Activated B cell treated with CpG ODN at 0.5 μM for 24 hours (primary cell): Measurements from ENCODE around the gene LDB1. TPM values are rescaled to one million over a fixed set of nuclear protein-coding genes. Genes with fewer than 3 reads are reported as not detected.

Source experiments
- ATAC-seq: fragments of 200-7000 bp; cut with Tn5 transposase; one replicate; pipeline ENCODE4 v1.10.0; 2021; ENCODE audit warnings: low read depth, mild to moderate bottlenecking, moderate library complexity
- CTCF ChIA-PET: fragments of 350-600 bp; sonication (Branson Sonifier 250); formaldehyde crosslinking; loops from one replicate; lab custom pipeline; 2021; ENCODE audit warnings: antibody characterized with exemption; lab: Charles Lee
- POLR2A ChIA-PET: fragments of 350-600 bp; sonication (Branson Sonifier 250); formaldehyde crosslinking; loops from one replicate; lab custom pipeline; 2021; ENCODE audit warnings: antibody characterized with exemption; lab: Charles Lee
- DNase-seq: peaks from one replicate; pipeline ENCODE4 v3.0.0; 2022
- H3K27ac Mint-ChIP-seq: one replicate; pipeline ENCODE4 v1.8.0; 2020; ENCODE audit warnings: mixed read lengths
- H3K27me3 Mint-ChIP-seq: one replicate; pipeline ENCODE4 v1.8.0; 2021; ENCODE audit warnings: mixed read lengths
- H3K36me3 Mint-ChIP-seq: one replicate; pipeline ENCODE4 v1.8.0; 2021; ENCODE audit warnings: low read depth, mixed read lengths
- H3K4me1 Mint-ChIP-seq: one replicate; pipeline ENCODE4 v1.8.0; 2021; ENCODE audit warnings: mixed read lengths
- H3K4me3 Mint-ChIP-seq: one replicate; pipeline ENCODE4 v1.8.0; 2020; ENCODE audit warnings: mild to moderate bottlenecking, mixed read lengths
- H3K9me3 Mint-ChIP-seq: one replicate; pipeline ENCODE4 v1.8.0; 2020; ENCODE audit warnings: mixed read lengths
- CTCF ChIP-seq: fragments of 200-600 bp; IDR thresholded peaks from one replicate; pipeline ENCODE4 v1.8.0; 2022; ENCODE audit warnings: antibody characterized with exemption, mild to moderate bottlenecking
- intact Hi-C: fragments of 100-400 bp; cut with micrococcal nuclease; formaldehyde crosslinking; loops from one replicate; pipeline ENCODE4 v1.15.1; 2024
- total RNA-seq: library from RNA; stranded (reverse); gene quantifications from 2 replicates; pipeline ENCODE4 v1.2.3, GENCODE V29; 2022

Gene LDB1
- total RNA-seq, 1 donor from 2014 or later, result 61.9 TPM

- Mint-ChIP-seq H3K27me3 (no peaks in the 10 kb centered on the region), H3K4me3 (peak overlapping the region; percentile 85), H3K36me3 (peaks cover 2% of the 10 kb centered on the region), H3K4me1 (peaks cover 62% of the 10 kb centered on the region), H3K9me3 (no peaks in the 10 kb centered on the region), H3K27ac (peak overlapping the region; percentile 94)
- ATAC-seq (peak; percentile 20), DNase-seq (peak; percentile 59)
- intact Hi-C loops, result loop anchor here (1.0 to 5.0 kb wide), 3 partner anchors 54 to 523 kb away; partner anchors contain the start of genes HPS6, NPM3 and TRIM8
- ChIA-PET POLR2A (interaction anchor here (0.7 to 1.5 kb wide), 7 partner anchors 8 to 301 kb away, joined by 3 to 10 read pairs (median 6); partner anchors contain the start of genes OGA and PPRC1), CTCF (interaction anchor here (0.5 to 1.8 kb wide), 3 partner anchors 13 to 304 kb away, joined by 3 to 13 read pairs (median 4); partner anchors contain the start of gene PPRC1)
- no peak for TF ChIP-seq CTCF
Observed at GRCh38 chr10:102118867-102119266, 1.3 kb downstream of the LDB1 start.

GRCh38 chr10:102117391-102118159 is 2.6 kb downstream of the LDB1 start:
- DNase-seq (peak; percentile 26), ATAC-seq (peak; percentile 2)
- intact Hi-C loops, result loop anchor here (1.0 to 5.0 kb wide), 3 partner anchors 277 to 525 kb away; partner anchors contain the start of genes NPM3 and TRIM8
- H3K9me3 Mint-ChIP-seq, result no peaks in the 10 kb centered on the region
- TF ChIP-seq CTCF, result no peak
- peak overlapping the region; percentile 94 for H3K27ac Mint-ChIP-seq
- CTCF ChIA-PET, result interaction anchor here (1.8 kb wide), 1 partner anchor 15 kb away, joined by 13 read pairs; the partner anchor contains the start of gene PPRC1
- H3K4me3 Mint-ChIP-seq, result peak overlapping the region; percentile 85
- H3K36me3 Mint-ChIP-seq, result peaks cover 2% of the 10 kb centered on the region
- H3K4me1 Mint-ChIP-seq, result peaks cover 74% of the 10 kb centered on the region
- H3K27me3 Mint-ChIP-seq, result no peaks in the 10 kb centered on the region
- POLR2A ChIA-PET, result interaction anchor here (0.6 to 1.5 kb wide), 4 partner anchors 34 to 299 kb away, joined by 3 to 5 read pairs (median 3); partner anchors contain the start of gene OGA

DNA sequence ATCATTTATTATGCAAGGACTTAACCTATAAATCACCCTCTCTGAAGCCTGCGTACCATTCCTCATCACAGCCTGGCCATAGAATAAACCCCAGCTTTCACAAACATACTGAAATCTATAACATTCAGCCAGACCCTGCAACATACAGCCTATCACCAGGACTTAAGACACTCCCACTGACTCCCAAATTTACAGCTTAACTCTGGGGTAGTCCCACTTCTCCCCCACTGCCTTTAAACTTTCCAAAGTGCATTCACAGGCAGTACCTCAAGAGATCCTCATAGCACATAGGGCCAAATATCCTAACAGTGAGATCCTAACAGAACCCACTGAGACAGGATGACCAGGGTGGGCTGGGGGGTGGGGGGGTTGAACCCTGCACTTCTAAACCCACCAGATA is 3.5 kb downstream of the LDB1 start:
- Mint-ChIP-seq H3K4me1 (peaks cover 71% of the 10 kb centered on the region), H3K36me3 (peaks cover 5% of the 10 kb centered on the region), H3K27ac (peak overlapping the region; percentile 94), H3K27me3 (no peaks in the 10 kb centered on the region), H3K4me3 (peak overlapping the region; percentile 91), H3K9me3 (no peaks in the 10 kb centered on the region)
- TF ChIP-seq CTCF, result no peak
- intact Hi-C loops, result loop anchor here (1.0 to 5.0 kb wide), 3 partner anchors 276 to 526 kb away; partner anchors contain the start of genes NPM3 and TRIM8
- POLR2A ChIA-PET, result no interaction called here
- ATAC-seq (no peak), DNase-seq (no peak)
- CTCF ChIA-PET, result no interaction called here

DNA sequence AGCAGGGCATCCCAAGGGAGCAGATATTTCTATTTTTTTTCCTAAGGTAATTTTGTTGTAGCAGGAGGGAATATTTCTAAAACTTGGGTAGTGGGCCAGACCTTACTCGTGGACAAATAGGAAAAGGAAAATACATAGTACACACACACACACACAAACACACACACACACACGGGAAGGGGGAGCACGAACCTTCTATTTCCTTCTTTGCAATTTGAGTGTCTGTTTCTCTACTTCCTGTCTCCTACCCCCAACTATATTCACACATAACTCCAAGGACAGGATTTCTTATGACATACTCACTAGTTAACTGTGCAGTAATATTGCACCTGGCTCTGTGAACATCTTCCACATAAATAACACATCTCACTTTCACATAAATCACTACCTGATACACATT is 4.4 kb downstream of the LDB1 start:
- no peak for DNase-seq
- peak overlapping the region; percentile 94 for H3K27ac Mint-ChIP-seq
- H3K4me1 Mint-ChIP-seq, result peaks cover 62% of the 10 kb centered on the region
- no peak for ATAC-seq
- intact Hi-C loops, result loop anchor here (1.0 to 5.0 kb wide), 4 partner anchors 17 to 527 kb away; partner anchors contain the start of genes HPS6, NPM3 and TRIM8
- ChIA-PET POLR2A (interaction anchor here (0.7 to 1.8 kb wide), 4 partner anchors 35 to 279 kb away, joined by 3 to 11 read pairs (median 6); partner anchors contain the start of gene NOLC1), CTCF (interaction anchor here (1.1 to 1.5 kb wide), 4 partner anchors 43 to 596 kb away, joined by 3 to 7 read pairs (median 3); no protein-coding TSS in a partner anchor)
- H3K9me3 Mint-ChIP-seq, result no peaks in the 10 kb centered on the region
- H3K36me3 Mint-ChIP-seq, result peaks cover 12% of the 10 kb centered on the region
- H3K4me3 Mint-ChIP-seq, result peak overlapping the region; percentile 91
- H3K27me3 Mint-ChIP-seq, result no peaks in the 10 kb centered on the region
- no peak for TF ChIP-seq CTCF
